WTC11 (cell line): ENCODE data around the gene DUSP22. TPM values are rescaled to one million over a fixed set of nuclear protein-coding genes. Genes with fewer than 3 reads are reported as not detected.

Experiments used
- ATAC-seq: fragments of 200-7000 bp; cut with Tn5 transposase; 2 replicates; pipeline ENCODE4 v1.10.0; 2021; ENCODE audit warnings: mild to moderate bottlenecking, moderate library complexity
- CTCF ChIA-PET: fragments of 300-600 bp; sonication (Branson Sonifier 250); formaldehyde crosslinking; loops from one replicate; lab custom pipeline; 2021; ENCODE audit warnings: antibody characterized with exemption; lab: Charles Lee
- POLR2A ChIA-PET: fragments of 350-600 bp; sonication (Branson Sonifier 250); formaldehyde crosslinking; loops from one replicate; lab custom pipeline; 2021; ENCODE audit warnings: antibody characterized with exemption; lab: Charles Lee
- DNase-seq: peaks from one replicate; pipeline ENCODE4 v3.0.0; 2021; ENCODE audit warnings: low spot score
- H3K27ac Mint-ChIP-seq: 2 replicates; pipeline ENCODE4 v1.8.0; 2021; ENCODE audit warnings: mixed read lengths
- H3K27me3 Mint-ChIP-seq: 2 replicates; pipeline ENCODE4 v1.8.0; 2021; ENCODE audit warnings: low read depth, mild to moderate bottlenecking, moderate library complexity, mixed read lengths
- H3K36me3 Mint-ChIP-seq: 2 replicates; pipeline ENCODE4 v1.8.0; 2021; ENCODE audit warnings: mixed read lengths
- H3K4me1 Mint-ChIP-seq: 2 replicates; pipeline ENCODE4 v1.8.0; 2022; ENCODE audit warnings: mixed read lengths
- H3K4me3 Mint-ChIP-seq: 2 replicates; pipeline ENCODE4 v1.8.0; 2021; ENCODE audit warnings: mild to moderate bottlenecking, moderate library complexity, mixed read lengths
- H3K9me3 Mint-ChIP-seq: 2 replicates; pipeline ENCODE4 v1.8.0; 2021; ENCODE audit warnings: mixed read lengths
- FOXK1 ChIP-seq: sonication (generic); formaldehyde crosslinking; IDR thresholded peaks from 2 replicates; pipeline ENCODE4 v1.8.0; 2022; ENCODE audit warnings: mild to moderate bottlenecking, moderate library complexity, missing genetic modification reagents
- GTF2I ChIP-seq: fragments of 250-450 bp; sonication (Bioruptor Pico); conservative IDR thresholded peaks from 2 replicates; pipeline ENCODE4 v1.4.0; 2021; ENCODE audit warnings: mild to moderate bottlenecking
- HMGA2 ChIP-seq: fragments of 250-450 bp; sonication (Bioruptor Pico); IDR thresholded peaks from 2 replicates; pipeline ENCODE4 v1.4.0; 2021; ENCODE audit warnings: mild to moderate bottlenecking, moderate library complexity
- NFE2L1 ChIP-seq: sonication (generic); formaldehyde crosslinking; IDR thresholded peaks from 2 replicates; pipeline ENCODE4 v1.8.1; 2023; ENCODE audit warnings: missing genetic modification reagents
- RORB ChIP-seq: fragments of 250-450 bp; sonication (Bioruptor Pico); IDR thresholded peaks from 2 replicates; pipeline ENCODE4 v1.9.0; 2021; ENCODE audit warnings: mild to moderate bottlenecking
- SMAD4 ChIP-seq: sonication (generic); formaldehyde crosslinking; IDR thresholded peaks from 2 replicates; pipeline ENCODE4 v1.8.0; 2022; ENCODE audit warnings: mild to moderate bottlenecking, missing genetic modification reagents
- TP53 ChIP-seq: sonication (generic); formaldehyde crosslinking; IDR thresholded peaks from 2 replicates; pipeline ENCODE4 v1.8.1; 2023; ENCODE audit warnings: mild to moderate bottlenecking, missing genetic modification reagents
- ZNF138 ChIP-seq: sonication (generic); formaldehyde crosslinking; conservative IDR thresholded peaks from 2 replicates; pipeline ENCODE4 v1.8.1; 2022; ENCODE audit warnings: mild to moderate bottlenecking, moderate library complexity, missing genetic modification reagents
- total RNA-seq: library from RNA; stranded (reverse); gene quantifications from 3 replicates; pipeline ENCODE4 v1.2.3, GENCODE V29; 2021
- TF ChIP-seq, protein P1 (sequence below): sonication (generic); formaldehyde crosslinking; IDR thresholded peaks from 2 replicates; pipeline ENCODE4 v1.8.0; 2023; ENCODE audit warnings: mild to moderate bottlenecking, missing genetic modification reagents
- TF ChIP-seq, protein P2 (sequence below): sonication (generic); formaldehyde crosslinking; IDR thresholded peaks from 2 replicates; pipeline ENCODE4 v1.8.0; 2022; ENCODE audit warnings: missing genetic modification reagents
- TF ChIP-seq, protein P3 (sequence below): fragments of 250-450 bp; sonication (Bioruptor Pico); IDR thresholded peaks from 2 replicates; pipeline ENCODE4 v1.9.0; 2021; ENCODE audit warnings: mild to moderate bottlenecking, borderline replicate concordance
- TF ChIP-seq, protein P4 (sequence below): sonication (generic); formaldehyde crosslinking; conservative IDR thresholded peaks from 2 replicates; pipeline ENCODE4 v1.8.1; 2023; ENCODE audit warnings: mild to moderate bottlenecking, low read depth, missing genetic modification reagents, moderate library complexity

Gene DUSP22
- total RNA-seq, 1 experiment from 2014 or later: 38.5 TPM

DNA sequence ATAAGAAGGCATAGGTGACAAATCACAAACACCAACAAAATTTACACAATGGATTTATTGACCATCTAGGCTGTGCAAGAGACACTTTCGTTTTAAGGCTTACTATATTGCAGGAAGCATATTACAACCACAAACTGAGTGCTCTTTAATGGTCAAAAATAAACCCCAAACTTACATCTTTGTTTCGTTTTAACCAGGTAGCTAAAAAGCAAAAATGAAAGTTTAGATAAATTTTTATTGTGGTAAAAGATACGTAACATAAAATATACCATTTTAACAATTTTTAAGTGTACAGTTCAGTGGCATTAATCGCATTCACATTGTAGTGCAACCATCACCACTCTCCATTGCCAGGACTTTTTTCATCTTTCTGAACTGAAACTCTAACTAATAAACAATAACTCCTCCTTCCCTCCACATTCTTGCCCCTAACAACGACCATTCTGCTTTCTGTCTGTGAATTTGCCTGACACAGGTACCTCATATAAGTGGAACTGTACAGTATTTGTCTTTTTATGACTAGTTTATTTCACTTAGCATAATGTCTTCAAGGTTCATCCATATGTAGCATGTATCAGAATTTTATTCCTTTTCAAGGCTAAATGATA, 32.3 kb upstream of the DUSP22 start:
- peaks cover 69% of the 10 kb centered on the region for H3K9me3 Mint-ChIP-seq
- H3K27me3 Mint-ChIP-seq: peaks cover 7% of the 10 kb centered on the region
- no peak for TF ChIP-seq GTF2I
- no peak for TF ChIP-seq ZNF138 (CRISPR knock-in tag)
- TF ChIP-seq, protein P1, sequence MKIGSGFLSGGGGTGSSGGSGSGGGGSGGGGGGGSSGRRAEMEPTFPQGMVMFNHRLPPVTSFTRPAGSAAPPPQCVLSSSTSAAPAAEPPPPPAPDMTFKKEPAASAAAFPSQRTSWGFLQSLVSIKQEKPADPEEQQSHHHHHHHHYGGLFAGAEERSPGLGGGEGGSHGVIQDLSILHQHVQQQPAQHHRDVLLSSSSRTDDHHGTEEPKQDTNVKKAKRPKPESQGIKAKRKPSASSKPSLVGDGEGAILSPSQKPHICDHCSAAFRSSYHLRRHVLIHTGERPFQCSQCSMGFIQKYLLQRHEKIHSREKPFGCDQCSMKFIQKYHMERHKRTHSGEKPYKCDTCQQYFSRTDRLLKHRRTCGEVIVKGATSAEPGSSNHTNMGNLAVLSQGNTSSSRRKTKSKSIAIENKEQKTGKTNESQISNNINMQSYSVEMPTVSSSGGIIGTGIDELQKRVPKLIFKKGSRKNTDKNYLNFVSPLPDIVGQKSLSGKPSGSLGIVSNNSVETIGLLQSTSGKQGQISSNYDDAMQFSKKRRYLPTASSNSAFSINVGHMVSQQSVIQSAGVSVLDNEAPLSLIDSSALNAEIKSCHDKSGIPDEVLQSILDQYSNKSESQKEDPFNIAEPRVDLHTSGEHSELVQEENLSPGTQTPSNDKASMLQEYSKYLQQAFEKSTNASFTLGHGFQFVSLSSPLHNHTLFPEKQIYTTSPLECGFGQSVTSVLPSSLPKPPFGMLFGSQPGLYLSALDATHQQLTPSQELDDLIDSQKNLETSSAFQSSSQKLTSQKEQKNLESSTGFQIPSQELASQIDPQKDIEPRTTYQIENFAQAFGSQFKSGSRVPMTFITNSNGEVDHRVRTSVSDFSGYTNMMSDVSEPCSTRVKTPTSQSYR: no peak
- TF ChIP-seq HMGA2 (CRISPR knock-in tag): no peak
- no peak for TF ChIP-seq RORB (CRISPR knock-in tag)
- TF ChIP-seq NFE2L1 (CRISPR knock-in tag): no peak
- no peak overlapping the region for H3K27ac Mint-ChIP-seq
- H3K4me3 Mint-ChIP-seq: no peak overlapping the region
- CTCF ChIA-PET: no interaction called here
- POLR2A ChIA-PET: no interaction called here
- no peak for ATAC-seq
- peaks cover 28% of the 10 kb centered on the region for H3K36me3 Mint-ChIP-seq
- DNase-seq: no peak
- H3K4me1 Mint-ChIP-seq: no peaks in the 10 kb centered on the region

DNA sequence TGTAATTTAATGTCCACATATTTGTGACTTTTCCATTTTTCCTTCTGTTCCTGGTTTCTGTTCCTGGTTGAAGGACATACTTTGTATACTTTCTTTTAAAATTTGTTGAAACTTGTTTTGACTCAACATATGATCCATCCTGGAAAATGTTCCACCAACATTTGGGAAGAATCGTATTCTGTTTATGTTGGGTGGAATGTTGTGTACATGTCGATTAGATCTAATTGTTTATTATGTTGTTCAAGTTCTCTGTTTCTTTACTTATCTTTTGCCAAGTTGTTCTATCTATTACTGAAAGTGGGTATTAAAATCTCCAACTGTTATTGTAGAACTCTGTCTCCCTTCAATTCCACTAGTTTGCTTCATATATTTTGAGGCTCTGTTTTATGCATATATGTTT, 27.7 kb upstream of the DUSP22 start:
- CTCF ChIA-PET: no interaction called here
- no peak for ATAC-seq
- TF ChIP-seq, protein P2, sequence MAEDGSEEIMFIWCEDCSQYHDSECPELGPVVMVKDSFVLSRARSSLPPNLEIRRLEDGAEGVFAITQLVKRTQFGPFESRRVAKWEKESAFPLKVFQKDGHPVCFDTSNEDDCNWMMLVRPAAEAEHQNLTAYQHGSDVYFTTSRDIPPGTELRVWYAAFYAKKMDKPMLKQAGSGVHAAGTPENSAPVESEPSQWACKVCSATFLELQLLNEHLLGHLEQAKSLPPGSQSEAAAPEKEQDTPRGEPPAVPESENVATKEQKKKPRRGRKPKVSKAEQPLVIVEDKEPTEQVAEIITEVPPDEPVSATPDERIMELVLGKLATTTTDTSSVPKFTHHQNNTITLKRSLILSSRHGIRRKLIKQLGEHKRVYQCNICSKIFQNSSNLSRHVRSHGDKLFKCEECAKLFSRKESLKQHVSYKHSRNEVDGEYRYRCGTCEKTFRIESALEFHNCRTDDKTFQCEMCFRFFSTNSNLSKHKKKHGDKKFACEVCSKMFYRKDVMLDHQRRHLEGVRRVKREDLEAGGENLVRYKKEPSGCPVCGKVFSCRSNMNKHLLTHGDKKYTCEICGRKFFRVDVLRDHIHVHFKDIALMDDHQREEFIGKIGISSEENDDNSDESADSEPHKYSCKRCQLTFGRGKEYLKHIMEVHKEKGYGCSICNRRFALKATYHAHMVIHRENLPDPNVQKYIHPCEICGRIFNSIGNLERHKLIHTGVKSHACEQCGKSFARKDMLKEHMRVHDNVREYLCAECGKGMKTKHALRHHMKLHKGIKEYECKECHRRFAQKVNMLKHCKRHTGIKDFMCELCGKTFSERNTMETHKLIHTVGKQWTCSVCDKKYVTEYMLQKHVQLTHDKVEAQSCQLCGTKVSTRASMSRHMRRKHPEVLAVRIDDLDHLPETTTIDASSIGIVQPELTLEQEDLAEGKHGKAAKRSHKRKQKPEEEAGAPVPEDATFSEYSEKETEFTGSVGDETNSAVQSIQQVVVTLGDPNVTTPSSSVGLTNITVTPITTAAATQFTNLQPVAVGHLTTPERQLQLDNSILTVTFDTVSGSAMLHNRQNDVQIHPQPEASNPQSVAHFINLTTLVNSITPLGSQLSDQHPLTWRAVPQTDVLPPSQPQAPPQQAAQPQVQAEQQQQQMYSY: no peak
- no peak for TF ChIP-seq SMAD4 (CRISPR knock-in tag)
- TF ChIP-seq, protein P3, sequence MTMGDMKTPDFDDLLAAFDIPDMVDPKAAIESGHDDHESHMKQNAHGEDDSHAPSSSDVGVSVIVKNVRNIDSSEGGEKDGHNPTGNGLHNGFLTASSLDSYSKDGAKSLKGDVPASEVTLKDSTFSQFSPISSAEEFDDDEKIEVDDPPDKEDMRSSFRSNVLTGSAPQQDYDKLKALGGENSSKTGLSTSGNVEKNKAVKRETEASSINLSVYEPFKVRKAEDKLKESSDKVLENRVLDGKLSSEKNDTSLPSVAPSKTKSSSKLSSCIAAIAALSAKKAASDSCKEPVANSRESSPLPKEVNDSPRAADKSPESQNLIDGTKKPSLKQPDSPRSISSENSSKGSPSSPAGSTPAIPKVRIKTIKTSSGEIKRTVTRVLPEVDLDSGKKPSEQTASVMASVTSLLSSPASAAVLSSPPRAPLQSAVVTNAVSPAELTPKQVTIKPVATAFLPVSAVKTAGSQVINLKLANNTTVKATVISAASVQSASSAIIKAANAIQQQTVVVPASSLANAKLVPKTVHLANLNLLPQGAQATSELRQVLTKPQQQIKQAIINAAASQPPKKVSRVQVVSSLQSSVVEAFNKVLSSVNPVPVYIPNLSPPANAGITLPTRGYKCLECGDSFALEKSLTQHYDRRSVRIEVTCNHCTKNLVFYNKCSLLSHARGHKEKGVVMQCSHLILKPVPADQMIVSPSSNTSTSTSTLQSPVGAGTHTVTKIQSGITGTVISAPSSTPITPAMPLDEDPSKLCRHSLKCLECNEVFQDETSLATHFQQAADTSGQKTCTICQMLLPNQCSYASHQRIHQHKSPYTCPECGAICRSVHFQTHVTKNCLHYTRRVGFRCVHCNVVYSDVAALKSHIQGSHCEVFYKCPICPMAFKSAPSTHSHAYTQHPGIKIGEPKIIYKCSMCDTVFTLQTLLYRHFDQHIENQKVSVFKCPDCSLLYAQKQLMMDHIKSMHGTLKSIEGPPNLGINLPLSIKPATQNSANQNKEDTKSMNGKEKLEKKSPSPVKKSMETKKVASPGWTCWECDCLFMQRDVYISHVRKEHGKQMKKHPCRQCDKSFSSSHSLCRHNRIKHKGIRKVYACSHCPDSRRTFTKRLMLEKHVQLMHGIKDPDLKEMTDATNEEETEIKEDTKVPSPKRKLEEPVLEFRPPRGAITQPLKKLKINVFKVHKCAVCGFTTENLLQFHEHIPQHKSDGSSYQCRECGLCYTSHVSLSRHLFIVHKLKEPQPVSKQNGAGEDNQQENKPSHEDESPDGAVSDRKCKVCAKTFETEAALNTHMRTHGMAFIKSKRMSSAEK (CRISPR knock-in tag): no peak
- no peak for TF ChIP-seq FOXK1 (CRISPR knock-in tag)
- TF ChIP-seq, protein P4, sequence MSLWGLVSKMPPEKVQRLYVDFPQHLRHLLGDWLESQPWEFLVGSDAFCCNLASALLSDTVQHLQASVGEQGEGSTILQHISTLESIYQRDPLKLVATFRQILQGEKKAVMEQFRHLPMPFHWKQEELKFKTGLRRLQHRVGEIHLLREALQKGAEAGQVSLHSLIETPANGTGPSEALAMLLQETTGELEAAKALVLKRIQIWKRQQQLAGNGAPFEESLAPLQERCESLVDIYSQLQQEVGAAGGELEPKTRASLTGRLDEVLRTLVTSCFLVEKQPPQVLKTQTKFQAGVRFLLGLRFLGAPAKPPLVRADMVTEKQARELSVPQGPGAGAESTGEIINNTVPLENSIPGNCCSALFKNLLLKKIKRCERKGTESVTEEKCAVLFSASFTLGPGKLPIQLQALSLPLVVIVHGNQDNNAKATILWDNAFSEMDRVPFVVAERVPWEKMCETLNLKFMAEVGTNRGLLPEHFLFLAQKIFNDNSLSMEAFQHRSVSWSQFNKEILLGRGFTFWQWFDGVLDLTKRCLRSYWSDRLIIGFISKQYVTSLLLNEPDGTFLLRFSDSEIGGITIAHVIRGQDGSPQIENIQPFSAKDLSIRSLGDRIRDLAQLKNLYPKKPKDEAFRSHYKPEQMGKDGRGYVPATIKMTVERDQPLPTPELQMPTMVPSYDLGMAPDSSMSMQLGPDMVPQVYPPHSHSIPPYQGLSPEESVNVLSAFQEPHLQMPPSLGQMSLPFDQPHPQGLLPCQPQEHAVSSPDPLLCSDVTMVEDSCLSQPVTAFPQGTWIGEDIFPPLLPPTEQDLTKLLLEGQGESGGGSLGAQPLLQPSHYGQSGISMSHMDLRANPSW: no peak
- no peak for TF ChIP-seq TP53
- TF ChIP-seq, all 79 proteins: peak for 0
- DNase-seq: no peak
- H3K27ac Mint-ChIP-seq: no peak overlapping the region
- peaks cover 75% of the 10 kb centered on the region for H3K9me3 Mint-ChIP-seq
- H3K4me3 Mint-ChIP-seq: no peak overlapping the region
- peaks cover 20% of the 10 kb centered on the region for H3K36me3 Mint-ChIP-seq
- H3K4me1 Mint-ChIP-seq: no peaks in the 10 kb centered on the region
- POLR2A ChIA-PET: no interaction called here
- peaks cover 6% of the 10 kb centered on the region for H3K27me3 Mint-ChIP-seq
